Daoy (cell line): Measurements from ENCODE around the gene CCDC38. TPM values are rescaled to one million over a fixed set of nuclear protein-coding genes. Genes with fewer than 3 reads are reported as not detected.
A peak's percentile ranks its signal among the peaks of the same experiment; 100 is the strongest.

Experiments
- DNase-seq: peaks from one replicate; pipeline ENCODE4 v3.0.0-alpha.2; 2015; ENCODE audit warnings: low read depth
- total RNA-seq: library from RNA; depleted of rRNA; stranded (reverse); fragments of >200 nt; shearing (Covaris generic); gene quantifications from 2 replicates; pipeline ENCODE4 v1.2.3, GENCODE V29; 2014; rRNA removed

Gene CCDC38
- total RNA-seq, 1 experiment from 2014 or later: 0.06 TPM

DNA sequence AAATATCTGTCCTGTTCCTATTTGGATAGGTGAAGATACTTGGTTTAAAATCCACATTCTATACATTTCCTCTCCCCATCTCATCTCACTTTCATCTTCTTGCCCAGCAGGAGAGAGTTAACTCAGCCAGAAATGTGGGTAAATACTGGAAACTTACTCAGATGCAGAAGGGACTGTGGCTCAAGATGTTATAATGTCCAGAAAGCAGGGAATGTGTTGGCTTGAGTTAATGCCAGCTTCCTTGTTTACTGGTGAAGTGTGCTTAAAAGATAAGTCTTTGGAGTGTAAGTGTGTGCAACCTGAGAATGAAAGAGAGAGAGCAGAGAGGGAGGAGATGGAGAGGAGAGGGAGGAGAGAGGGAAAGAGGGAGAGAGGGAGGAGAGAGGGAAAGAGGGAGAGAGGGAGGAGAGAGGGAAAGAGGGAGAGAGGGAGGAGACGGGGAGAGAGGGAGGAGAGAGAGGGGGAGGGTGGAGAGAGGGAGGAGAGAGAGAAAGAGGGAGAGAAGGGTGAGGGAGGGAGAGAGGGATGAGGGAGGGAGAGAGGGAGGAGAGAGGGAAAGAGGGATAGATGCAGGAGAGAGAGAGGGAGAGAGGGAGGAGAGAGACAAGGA lies 105.7 kb downstream of the CCDC38 start:
- DNase-seq: peak; percentile 15

DNA sequence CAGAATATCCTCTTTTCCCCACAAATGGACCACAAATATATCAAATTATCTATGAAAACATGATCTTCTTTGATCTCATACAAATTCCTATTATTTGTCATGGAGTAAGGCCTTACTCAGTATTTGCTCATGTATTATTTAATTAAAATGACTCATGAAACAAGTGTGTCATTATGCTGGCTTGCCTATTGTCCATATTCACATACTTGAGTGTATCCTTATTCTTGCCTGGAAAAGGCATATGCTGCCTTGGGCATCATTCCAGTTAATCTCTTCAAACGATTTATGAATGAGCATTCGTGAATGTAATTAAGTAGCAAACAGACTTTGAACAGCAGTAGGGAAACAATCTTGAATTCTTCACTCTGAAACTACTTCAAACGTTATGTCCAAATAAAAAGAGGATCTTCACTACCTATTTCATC lies 106.2 kb downstream of the CCDC38 start:
- peak; percentile 40 for DNase-seq

- no peak for DNase-seq
Observed at GRCh38 chr12:95834572-95834971, 107.8 kb downstream of the CCDC38 start.

- DNase-seq: no peak
Observed at GRCh38 chr12:95830335-95831089, 111.9 kb downstream of the CCDC38 start.

DNA sequence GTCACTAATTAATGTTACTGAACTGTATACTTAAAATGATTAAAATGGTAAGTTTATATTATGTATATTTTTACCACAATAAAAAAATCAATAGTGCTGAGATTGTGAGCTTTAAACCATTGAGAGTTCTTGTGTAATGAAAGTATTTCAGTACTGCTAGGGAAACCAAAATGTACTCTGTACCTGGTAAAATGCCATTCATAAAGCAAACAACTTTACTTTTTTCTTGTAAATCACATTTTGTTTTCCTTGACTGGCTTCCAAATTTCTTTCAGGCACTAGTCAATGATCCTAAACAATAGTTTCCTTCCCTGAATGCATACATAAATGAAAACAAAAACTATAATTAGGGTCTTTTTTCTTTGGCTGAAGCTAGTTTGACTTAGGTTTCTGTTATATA lies 113.0 kb downstream of the CCDC38 start:
- no peak for DNase-seq

DNA sequence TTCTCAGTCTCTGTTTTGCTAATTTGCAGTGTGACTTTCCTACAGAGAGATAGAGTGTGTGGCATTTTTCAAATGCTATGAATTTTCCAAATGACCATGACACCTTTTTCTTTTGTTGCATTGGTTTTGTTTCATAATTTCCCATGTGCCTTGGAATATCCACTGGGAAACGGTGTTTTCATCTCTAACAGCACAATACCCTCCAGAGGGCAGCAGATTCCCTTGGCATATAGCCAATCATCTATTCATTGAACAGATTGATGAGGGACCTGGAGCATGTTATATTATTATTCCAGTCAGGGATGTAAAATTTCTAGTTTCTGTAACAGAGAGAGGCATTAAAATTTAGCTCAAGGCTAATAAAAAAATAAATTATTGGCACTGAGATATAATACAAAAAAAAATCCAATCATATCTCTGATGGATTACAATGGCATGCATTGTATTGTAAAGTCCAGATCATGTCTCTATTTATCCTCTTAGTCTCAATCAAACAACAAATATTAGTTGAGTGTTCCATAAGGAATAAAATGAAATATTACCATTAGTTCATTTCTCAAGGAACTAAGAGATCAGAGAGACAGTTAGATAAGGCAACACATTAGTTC lies 122.2 kb downstream of the CCDC38 start:
- DNase-seq: no peak

Other genes starting within 250 kb of the CCDC38 start
- 36.5 and 41.3 TPM in 2 replicates for gene NTN4, start 151.8 kb downstream of the CCDC38 start, total RNA-seq
- gene SNRPF, start 83.7 kb downstream of the CCDC38 start, total RNA-seq: 43.8 and 51.4 TPM in 2 replicates
- gene AMDHD1, start 717 bp upstream of the CCDC38 start, total RNA-seq: 0.11 and 0.98 TPM in 2 replicates
- 0.09 TPM in 1 of 2 replicates, not detected in the other for gene HAL, start 53.7 kb upstream of the CCDC38 start, total RNA-seq
- 73.2 and 73.3 TPM in 2 replicates for gene LTA4H, start 93.0 kb upstream of the CCDC38 start, total RNA-seq